Endothelial cell of umbilical vein (primary cell): ENCODE data around the gene RAB3IL1.

Source experiments
- CTCF ChIP-seq, 2 donors: IDR thresholded peaks; 1 replicate in 1 of 2; 2 replicates in 1 of 2; pipeline ENCODE4 v1.5.1; 2011; ENCODE audit warnings: low read length in 2 of 2, mild to moderate bottlenecking in 2 of 2, moderate library complexity in 2 of 2, control low read depth in 1 of 2, inconsistent platforms in 1 of 2, low read depth in 1 of 2; ENCODE audit not compliant: insufficient read depth in 1 of 2; ENCODE audit errors: extremely low read depth in 1 of 2
- EZH2 ChIP-seq: IDR thresholded peaks from 2 replicates; pipeline ENCODE4 v1.6.1; 2012; ENCODE audit warnings: borderline replicate concordance, low read depth, mild to moderate bottlenecking, moderate library complexity, low read length, inconsistent platforms; ENCODE audit not compliant: severe bottlenecking
- JUN ChIP-seq: IDR thresholded peaks from 2 replicates; pipeline ENCODE4 v1.6.1; 2011; ENCODE audit warnings: borderline replicate concordance, low read depth; ENCODE audit not compliant: insufficient read length, insufficient read depth
- POLR2A ChIP-seq: IDR thresholded peaks from 2 replicates; pipeline ENCODE4 v1.6.1; 2012; ENCODE audit warnings: low read depth, mild to moderate bottlenecking, control low read depth, low read length
- POLR2AphosphoS5 ChIP-seq: IDR thresholded peaks from 2 replicates; pipeline ENCODE4 v1.6.1; 2012; ENCODE audit warnings: low read depth, mild to moderate bottlenecking, control low read depth, low read length, moderate library complexity; ENCODE audit not compliant: insufficient read depth
- TF ChIP-seq, protein P1 (sequence below): IDR thresholded peaks from 2 replicates; pipeline ENCODE4 v1.6.1; 2011; ENCODE audit not compliant: insufficient read depth, insufficient read length

DNA sequence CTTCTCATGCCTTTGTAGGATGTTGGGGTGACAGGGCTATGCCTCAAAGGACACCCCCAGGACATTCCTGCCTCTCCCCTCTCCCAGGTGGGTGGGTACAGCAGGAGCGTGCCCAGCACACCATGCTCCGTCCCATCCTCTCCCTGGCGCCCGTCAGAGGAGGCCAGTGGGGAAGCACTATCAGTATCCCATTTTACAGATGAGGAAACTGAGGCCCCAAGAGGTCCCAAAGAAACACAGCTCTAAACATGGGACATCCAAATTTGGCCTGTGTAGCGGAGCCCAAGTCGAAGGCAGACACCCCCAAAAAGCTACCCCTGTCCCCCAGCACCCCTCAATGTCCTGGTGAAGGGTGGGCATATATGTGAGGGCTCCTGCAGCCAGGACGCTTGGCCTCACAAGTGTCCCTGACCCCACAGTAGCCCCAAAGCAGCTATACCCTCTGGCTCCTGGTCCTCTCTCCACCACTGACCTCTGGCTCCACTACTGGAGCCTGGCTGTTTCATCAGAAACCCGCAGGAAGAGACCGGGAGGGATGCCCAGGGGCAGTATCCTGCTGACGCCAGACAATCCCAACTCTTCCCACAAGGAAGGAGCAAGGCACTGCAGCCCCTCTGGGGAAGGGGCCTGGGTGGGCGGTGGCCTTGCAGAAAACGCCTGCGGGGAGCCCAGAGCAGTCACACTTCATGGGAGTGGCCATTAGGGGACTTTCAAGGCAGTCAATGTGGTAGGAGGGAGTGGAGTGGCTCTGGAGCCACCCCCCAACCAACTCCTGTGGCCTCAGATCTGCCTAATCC, 31.4 kb downstream of the RAB3IL1 start:
- TF ChIP-seq POLR2AphosphoS5 (no peak), POLR2A (no peak), CTCF (IDR thresholded peaks at IDR 0.05; ENCODE audit: extremely low read depth in 1 of 2, insufficient read depth in 1 of 2, low read depth in 1 of 2, low read length in 2 of 2) (no peak), EZH2 (no peak), JUN (no peak)
- TF ChIP-seq, protein P1, sequence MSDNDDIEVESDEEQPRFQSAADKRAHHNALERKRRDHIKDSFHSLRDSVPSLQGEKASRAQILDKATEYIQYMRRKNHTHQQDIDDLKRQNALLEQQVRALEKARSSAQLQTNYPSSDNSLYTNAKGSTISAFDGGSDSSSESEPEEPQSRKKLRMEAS: no peak
